Sigmoid colon (tissue), 7 donors: ENCODE data around the gene SLC6A12. TPM values are rescaled to one million over a fixed set of nuclear protein-coding genes. Genes with fewer than 3 reads are reported as not detected.
A peak's percentile ranks its signal among the peaks of the same experiment; 100 is the strongest.

Experiments
- DNase-seq: peaks from one replicate; pipeline ENCODE4 v3.0.0-alpha.2; 2019
- H3K27ac ChIP-seq, 4 donors: fragments of 200-600 bp; sonication (generic); one replicate each; pipeline ENCODE4 v1.5.1; 2016 to 2019; ENCODE audit warnings: mild to moderate bottlenecking in 1 of 4
- H3K27me3 ChIP-seq, 3 donors: fragments of 200-600 bp; sonication (generic); one replicate each; pipeline ENCODE4 v1.5.1; 2019; ENCODE audit warnings: mild to moderate bottlenecking in 1 of 3
- H3K36me3 ChIP-seq, 4 donors: fragments of 200-600 bp; sonication (generic); one replicate each; pipeline ENCODE4 v1.5.1; 2016 to 2019
- H3K4me1 ChIP-seq, 4 donors: fragments of 200-600 bp; sonication (generic); one replicate each; pipeline ENCODE4 v1.5.1; 2017 to 2019
- H3K4me3 ChIP-seq, 4 donors: fragments of 200-600 bp; sonication (generic); one replicate each; pipeline ENCODE4 v1.5.1; 2017 to 2019; ENCODE audit warnings: mild to moderate bottlenecking in 2 of 4, moderate library complexity in 1 of 4
- H3K9me3 ChIP-seq, 4 donors: fragments of 200-600 bp in 3 of 4; sonication (generic) in 3 of 4; one replicate each; pipeline versions ENCODE4 v1.5.1 to v1.6.1; 2013 to 2019
- EP300 ChIP-seq, 4 donors: sonication (generic); formaldehyde crosslinking; IDR thresholded peaks; one replicate each; pipeline ENCODE4 v1.6.1; 2017; ENCODE audit warnings: antibody characterized with exemption in 4 of 4
- POLR2A ChIP-seq, 2 donors: fragments of 450-650 bp; IDR thresholded peaks; one replicate each; pipeline ENCODE4 v1.6.1; 2016; ENCODE audit warnings: antibody characterized with exemption in 2 of 2, mild to moderate bottlenecking in 2 of 2, moderate library complexity in 2 of 2
- POLR2AphosphoS5 ChIP-seq, 4 donors: sonication (generic); formaldehyde crosslinking; IDR thresholded peaks; one replicate each; pipeline ENCODE4 v1.6.1; 2017; ENCODE audit warnings: antibody characterized with exemption in 4 of 4
- WGBS, 2 donors: extraction: QIAGEN DNeasy Blood & Tissue Kit; methylation state at CpG; one replicate each; pipeline ENCODE4 v1.1.7; 2013; 5-methylcytosine and 5-hydroxymethylcytosine counted together
- intact Hi-C: fragments of 100-400 bp; cut with DNase I; formaldehyde crosslinking; loops from one replicate; pipeline ENCODE4 v1.15.1; 2023
- polyA plus RNA-seq, 3 donors: library from polyadenylated mRNA; stranded (reverse); fragments of 200-250 nt; gene quantifications; one replicate each; pipeline ENCODE4 v1.2.3, GENCODE V29; 2013
- total RNA-seq, 4 donors: library from RNA; depleted of rRNA; stranded (reverse); fragments of >200 nt; gene quantifications; one replicate each; pipeline ENCODE4 v1.1.0, GENCODE V29; 2016
- TF ChIP-seq, protein P1 (sequence below), 4 experiments: fragments of 450-650 bp in 3 of 4; fragments of 200-600 bp in 1 of 4; IDR thresholded peaks; one replicate each; pipeline ENCODE4 v1.5.1; 2016 to 2019; ENCODE audit warnings: antibody characterized with exemption in 4 of 4, mild to moderate bottlenecking in 3 of 4, moderate library complexity in 2 of 4
- donor health status: healthy with polysubstance abuse.
- donor health status: Bipolar disorder and iron deficiency.
- donor health status: healthy.

Gene SLC6A12
- total and polyA plus RNA-seq, 7 donors = 0.28 to 4.2 (median 2.1) TPM; not detected in 2

DNA sequence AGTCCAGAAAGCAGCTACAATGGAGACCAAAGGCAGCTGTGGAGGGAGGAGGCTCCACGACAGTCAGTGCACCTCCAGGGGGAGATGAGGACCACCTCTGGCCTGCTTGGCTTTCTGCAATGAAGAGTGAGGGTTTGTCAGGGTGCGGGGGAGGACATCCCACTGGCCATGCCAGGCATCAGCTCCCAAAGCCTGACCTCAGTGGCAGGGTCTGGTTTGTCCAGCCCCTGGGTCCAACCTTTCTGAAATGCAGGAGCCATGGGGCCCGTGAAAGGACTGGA lies 35.2 kb downstream of the SLC6A12 start:
- WGBS, 2 donors = 68 to 88% methylated on average over 3 of the region's 3 CpGs
- H3K9me3 ChIP-seq = no peaks in the 10 kb centered on the region
- intact Hi-C loops = no loop called here
- H3K36me3 ChIP-seq = no peaks in the 10 kb centered on the region
- no peak for DNase-seq
- H3K27me3 ChIP-seq = peaks cover 0 to 8% (median 0%) of the 10 kb centered on the region in 3 donors
- H3K4me1 ChIP-seq = peaks cover 0 to 12% (median 4%) of the 10 kb centered on the region in 4 donors
- no peak overlapping the region for H3K27ac ChIP-seq
- H3K4me3 ChIP-seq = no peak overlapping the region
- TF ChIP-seq, protein P1, sequence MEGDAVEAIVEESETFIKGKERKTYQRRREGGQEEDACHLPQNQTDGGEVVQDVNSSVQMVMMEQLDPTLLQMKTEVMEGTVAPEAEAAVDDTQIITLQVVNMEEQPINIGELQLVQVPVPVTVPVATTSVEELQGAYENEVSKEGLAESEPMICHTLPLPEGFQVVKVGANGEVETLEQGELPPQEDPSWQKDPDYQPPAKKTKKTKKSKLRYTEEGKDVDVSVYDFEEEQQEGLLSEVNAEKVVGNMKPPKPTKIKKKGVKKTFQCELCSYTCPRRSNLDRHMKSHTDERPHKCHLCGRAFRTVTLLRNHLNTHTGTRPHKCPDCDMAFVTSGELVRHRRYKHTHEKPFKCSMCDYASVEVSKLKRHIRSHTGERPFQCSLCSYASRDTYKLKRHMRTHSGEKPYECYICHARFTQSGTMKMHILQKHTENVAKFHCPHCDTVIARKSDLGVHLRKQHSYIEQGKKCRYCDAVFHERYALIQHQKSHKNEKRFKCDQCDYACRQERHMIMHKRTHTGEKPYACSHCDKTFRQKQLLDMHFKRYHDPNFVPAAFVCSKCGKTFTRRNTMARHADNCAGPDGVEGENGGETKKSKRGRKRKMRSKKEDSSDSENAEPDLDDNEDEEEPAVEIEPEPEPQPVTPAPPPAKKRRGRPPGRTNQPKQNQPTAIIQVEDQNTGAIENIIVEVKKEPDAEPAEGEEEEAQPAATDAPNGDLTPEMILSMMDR (IDR thresholded peaks at IDR 0.05) = no peak
- no peak for TF ChIP-seq POLR2A (IDR thresholded peaks at IDR 0.05)
- no peak for TF ChIP-seq EP300 (IDR thresholded peaks at IDR 0.05)
- TF ChIP-seq POLR2AphosphoS5 (IDR thresholded peaks at IDR 0.05) = no peak

DNA sequence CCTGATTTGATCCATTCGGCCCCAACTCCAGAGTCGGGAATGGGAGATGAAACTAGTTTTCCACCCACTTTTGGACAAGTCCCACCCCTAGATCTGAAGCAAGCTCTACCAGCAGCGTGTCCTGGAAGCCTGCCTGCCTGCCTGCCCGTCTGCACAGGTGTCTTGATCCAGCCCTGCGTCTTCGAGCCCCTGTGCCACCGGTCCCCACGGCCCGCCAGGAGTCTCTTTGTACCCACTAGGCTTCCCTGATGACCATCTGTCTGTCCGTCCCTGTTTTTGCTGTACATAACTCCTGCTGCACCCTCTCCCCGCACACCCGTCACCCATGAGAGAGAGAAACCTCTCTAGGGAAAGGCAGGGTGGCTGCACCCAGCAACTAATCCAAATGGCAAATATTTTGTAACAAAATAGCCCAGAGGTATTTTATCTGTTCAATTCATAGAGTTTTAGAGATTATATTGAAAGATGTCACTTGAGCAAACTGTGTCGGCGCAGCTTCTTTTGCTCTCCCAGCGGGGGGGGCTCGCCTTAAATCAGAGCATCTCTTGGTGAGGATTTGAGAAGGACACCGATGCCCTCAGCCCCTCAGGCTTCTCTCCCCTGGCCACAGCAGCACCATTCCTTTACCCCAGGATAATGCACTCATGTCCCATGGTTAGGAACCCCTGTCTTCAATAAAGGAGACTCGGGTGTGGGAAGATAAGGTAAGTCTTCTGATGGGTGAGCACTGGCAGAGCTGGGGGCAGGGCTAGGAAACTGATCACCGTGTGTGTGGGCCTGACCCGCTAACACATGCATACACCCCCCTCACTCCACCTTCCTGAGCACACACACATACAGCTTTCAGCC lies 35.8 kb downstream of the SLC6A12 start:
- TF ChIP-seq, protein P1 (IDR thresholded peaks at IDR 0.05) = no peak
- TF ChIP-seq POLR2AphosphoS5 (IDR thresholded peaks at IDR 0.05) (no peak), POLR2A (IDR thresholded peaks at IDR 0.05) (no peak), EP300 (IDR thresholded peaks at IDR 0.05) (no peak)
- intact Hi-C loops = no loop called here
- H3K4me1 ChIP-seq = peaks cover 0 to 12% (median 4%) of the 10 kb centered on the region in 4 donors
- 90 to 94% methylated on average over 20 of the region's 20 CpGs for WGBS, 2 donors
- H3K9me3 ChIP-seq = no peaks in the 10 kb centered on the region
- no peaks in the 10 kb centered on the region for H3K36me3 ChIP-seq
- H3K27ac ChIP-seq = no peak overlapping the region
- H3K27me3 ChIP-seq = peaks cover 0 to 8% (median 0%) of the 10 kb centered on the region in 3 donors
- DNase-seq = no peak
- no peak overlapping the region for H3K4me3 ChIP-seq

DNA sequence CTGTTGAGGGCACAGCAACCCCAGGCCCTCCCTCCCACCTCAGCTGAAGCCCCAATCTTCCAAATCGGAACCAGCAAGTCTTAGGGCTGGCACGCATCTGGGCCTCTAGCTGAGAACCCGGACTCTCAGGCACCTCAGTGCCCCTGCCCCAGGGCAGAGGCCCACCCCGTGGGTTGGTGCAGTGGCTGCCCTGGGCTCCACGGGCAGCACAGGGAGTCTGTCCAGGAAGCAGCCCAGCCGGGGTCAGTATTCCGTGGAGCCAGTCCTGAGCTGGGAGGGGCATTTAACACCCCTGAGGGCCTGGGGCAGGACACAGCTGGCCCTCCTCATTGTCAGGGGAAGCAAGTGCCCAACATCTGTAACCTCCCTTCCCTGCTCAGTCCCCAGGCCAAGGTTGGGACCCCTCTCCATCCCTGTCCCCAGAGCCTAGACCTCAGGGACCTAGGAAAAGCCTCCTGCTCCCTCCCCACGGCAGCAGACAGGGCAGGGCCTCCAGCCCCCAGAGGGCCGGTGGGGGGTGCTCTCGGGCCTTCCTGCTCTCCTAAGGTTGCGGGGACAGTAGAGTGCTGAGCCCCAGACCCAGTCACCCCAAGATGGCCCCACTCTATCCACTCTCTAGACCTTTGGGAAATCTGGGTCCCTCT lies 36.5 kb downstream of the SLC6A12 start:
- no peaks in the 10 kb centered on the region for H3K9me3 ChIP-seq
- whole genome bisulfite sequencing, 2 donors = 77 to 84% methylated on average over 11 of the region's 11 CpGs
- peaks cover 0 to 12% (median 4%) of the 10 kb centered on the region in 4 donors for H3K4me1 ChIP-seq
- no peaks in the 10 kb centered on the region for H3K36me3 ChIP-seq
- TF ChIP-seq POLR2AphosphoS5 (IDR thresholded peaks at IDR 0.05) = no peak
- no peak for TF ChIP-seq POLR2A (IDR thresholded peaks at IDR 0.05)
- TF ChIP-seq, protein P1 (IDR thresholded peaks at IDR 0.05) = no peak
- TF ChIP-seq EP300 (IDR thresholded peaks at IDR 0.05) = no peak
- intact Hi-C loops = no loop called here
- peaks cover 0 to 8% (median 0%) of the 10 kb centered on the region in 3 donors for H3K27me3 ChIP-seq
- H3K4me3 ChIP-seq = no peak overlapping the region
- DNase-seq = no peak
- H3K27ac ChIP-seq = no peak overlapping the region

DNA sequence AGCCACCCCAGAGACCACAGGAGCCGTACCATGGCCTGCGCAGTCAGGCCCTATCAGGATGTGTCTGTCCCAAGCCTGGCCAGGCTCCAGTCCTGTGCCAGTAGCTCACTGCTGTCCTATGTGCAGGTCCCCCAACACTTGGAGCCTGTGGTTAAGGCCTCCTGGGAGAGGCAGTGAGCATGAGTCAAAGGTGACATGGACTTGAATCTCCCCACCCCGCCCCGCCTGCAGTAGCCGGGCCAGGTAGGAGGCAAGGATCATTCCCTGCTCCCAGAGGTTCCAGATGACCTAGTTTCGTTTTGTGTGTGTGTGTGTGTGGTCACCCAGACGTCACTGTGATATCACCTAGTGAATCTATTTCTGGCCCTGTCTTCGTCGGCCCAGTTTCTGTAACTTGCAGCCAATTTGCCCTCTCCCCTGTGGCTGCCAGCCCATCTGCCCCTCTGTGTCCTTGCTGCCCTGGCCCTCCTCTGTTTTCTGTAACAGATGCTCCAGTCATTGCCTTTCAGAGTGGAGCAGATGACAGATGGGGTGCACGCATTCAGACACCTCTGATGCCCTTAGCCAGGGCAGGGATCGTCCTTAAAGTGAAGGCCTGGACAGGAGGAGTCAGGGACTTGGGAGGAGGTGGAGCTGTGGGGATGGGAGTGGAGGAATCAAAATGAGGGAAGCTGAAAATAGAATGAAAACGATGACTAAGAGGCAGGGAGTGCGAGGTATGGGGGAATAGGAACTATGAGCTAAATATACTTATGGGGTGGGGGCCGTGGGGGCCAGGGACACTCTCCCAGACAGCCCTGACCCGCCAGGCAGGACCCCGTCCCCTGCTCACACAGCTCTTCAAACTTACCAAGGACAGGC lies 37.4 kb downstream of the SLC6A12 start:
- H3K27ac ChIP-seq = peak overlapping the region in 1 of 4 donors; percentile 14
- WGBS, 2 donors = 44 to 65% methylated on average over 16 of the region's 16 CpGs
- intact Hi-C loops = no loop called here
- peaks cover 0 to 17% (median 0%) of the 10 kb centered on the region in 3 donors for H3K27me3 ChIP-seq
- H3K9me3 ChIP-seq = no peaks in the 10 kb centered on the region
- no peak overlapping the region for H3K4me3 ChIP-seq
- DNase-seq = no peak
- TF ChIP-seq, protein P1 (IDR thresholded peaks at IDR 0.05) = no peak
- TF ChIP-seq POLR2AphosphoS5 (IDR thresholded peaks at IDR 0.05) (no peak), POLR2A (IDR thresholded peaks at IDR 0.05) (no peak), EP300 (IDR thresholded peaks at IDR 0.05) (no peak)
- H3K4me1 ChIP-seq = peaks cover 0 to 12% (median 4%) of the 10 kb centered on the region in 4 donors
- H3K36me3 ChIP-seq = no peaks in the 10 kb centered on the region
